Smooth muscle cell of trachea (primary cell): Measurements from ENCODE around the gene ZNF557. TPM values are rescaled to one million over a fixed set of nuclear protein-coding genes. Genes with fewer than 3 reads are reported as not detected.

Experiments
- total RNA-seq: library from RNA; depleted of rRNA; stranded (reverse); fragments of >200 nt; gene quantifications from 2 replicates; pipeline ENCODE4 v1.2.1, GENCODE V29; 2014

The ZNF557 gene
- total RNA-seq: 20.2 and 23.8 TPM in 2 replicates

DNA sequence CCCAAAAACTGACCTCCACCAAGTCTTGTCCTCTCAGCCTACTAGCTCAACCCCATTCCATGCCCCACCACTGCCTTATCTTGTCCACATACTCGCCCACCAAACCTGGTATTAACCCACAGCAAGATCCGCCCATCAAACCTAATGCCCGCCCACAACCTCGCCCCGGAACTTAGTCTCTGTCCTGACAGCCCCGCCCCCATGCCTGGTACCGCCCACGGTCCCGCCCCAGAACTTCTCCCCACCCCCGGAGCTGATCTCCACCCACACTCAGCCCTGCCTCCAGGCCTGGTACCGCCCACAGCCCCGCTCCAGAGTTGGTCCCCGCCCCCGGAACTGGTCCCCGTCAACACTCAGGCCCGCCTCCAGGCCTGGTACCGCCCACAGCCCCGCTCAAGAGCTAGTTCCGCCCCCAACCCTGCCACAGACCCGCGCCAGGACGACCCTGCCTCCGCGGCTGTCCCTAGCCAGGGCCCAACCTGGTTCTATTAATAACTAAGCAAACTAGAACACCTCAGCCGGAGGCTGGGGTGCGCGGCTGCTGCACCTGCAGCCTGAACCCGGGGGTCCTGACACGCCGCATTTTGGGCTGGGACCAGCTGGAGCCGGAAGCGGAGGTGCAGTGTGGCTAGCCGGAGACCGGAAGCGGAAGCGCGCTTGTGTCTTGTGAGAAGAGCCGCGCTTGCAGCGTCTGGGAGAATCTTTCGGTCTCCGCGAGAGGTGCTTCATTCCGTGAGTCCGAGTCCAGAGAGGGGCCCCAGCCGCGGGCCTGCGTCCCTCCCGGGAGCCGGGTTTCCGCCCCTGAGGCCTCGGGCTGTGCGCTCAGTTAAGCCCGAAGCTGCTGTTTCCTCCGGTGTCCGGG, at the start of gene ZNF557:
ZNF557 (plus strand) TSS at position 662 of the 862 bp plus-strand sequence. CDS start 5,372 bp downstream, outside the sequence.

DNA sequence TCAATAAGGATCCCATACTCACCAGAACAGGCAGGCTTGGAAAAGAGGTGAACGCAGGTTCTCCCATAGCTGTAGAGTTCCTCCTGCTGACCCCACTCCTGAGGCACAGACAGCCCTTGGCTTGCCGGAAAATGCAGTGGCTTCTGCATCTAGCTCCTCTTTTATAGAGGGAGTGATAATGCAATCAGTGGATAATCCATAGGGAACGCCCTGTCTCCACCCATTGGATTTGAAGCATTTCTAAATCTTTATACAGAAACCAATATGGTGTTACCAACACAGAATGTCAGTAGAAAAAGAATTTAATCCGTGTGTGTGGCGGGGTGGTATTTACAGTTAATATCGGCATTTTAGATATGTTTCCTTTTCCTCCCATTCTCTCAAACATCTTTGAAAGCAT, 48.2 kb upstream of the ZNF557 start, which contains the start of gene MBD3L2B:
MBD3L2B (minus strand) TSS at position 101 of the 400 bp plus-strand sequence; CDS start at position 67, 34 bp downstream.

DNA sequence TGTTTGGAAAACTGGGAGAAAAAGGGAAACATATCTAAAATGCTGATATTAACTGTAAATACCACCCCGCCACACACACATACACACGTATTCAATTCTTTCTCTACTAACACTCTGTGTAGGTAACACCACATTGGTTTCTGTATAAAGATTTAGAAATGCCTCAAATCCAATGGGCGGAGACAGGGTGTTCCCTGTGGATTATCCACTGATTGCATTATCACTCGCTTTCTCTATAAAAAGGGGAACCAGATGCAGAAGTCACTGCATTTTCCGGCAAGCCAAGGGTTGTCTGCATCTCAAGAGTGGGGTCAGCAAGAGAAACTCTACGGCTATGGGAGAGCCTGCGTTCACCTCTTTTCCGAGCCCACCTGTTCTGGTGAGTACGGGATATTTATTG, 39.2 kb upstream of the ZNF557 start, which contains the start of gene MBD3L5:
MBD3L5 (plus strand) TSS at position 301 of the 400 bp plus-strand sequence; CDS start at position 335, 34 bp downstream.

DNA sequence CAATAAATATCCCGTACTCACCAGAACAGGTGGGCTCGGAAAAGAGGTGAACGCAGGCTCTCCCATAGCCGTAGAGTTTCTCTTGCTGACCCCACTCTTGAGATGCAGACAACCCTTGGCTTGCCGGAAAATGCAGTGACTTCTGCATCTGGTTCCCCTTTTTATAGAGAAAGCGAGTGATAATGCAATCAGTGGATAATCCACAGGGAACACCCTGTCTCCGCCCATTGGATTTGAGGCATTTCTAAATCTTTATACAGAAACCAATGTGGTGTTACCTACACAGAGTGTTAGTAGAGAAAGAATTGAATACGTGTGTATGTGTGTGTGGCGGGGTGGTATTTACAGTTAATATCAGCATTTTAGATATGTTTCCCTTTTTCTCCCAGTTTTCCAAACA, 29.4 kb upstream of the ZNF557 start, which contains the start of gene MBD3L4:
MBD3L4 (minus strand) TSS at position 101 of the 400 bp plus-strand sequence; CDS start at position 66, 35 bp downstream.

DNA sequence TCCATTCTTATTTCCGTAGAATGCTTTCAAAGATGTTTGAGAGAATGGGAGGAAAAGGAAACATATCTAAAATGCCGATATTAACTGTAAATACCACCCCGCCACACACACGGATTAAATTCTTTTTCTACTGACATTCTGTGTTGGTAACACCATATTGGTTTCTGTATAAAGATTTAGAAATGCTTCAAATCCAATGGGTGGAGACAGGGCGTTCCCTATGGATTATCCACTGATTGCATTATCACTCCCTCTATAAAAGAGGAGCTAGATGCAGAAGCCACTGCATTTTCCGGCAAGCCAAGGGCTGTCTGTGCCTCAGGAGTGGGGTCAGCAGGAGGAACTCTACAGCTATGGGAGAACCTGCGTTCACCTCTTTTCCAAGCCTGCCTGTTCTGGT, 20.5 kb upstream of the ZNF557 start, which contains the start of gene MBD3L2:
MBD3L2 (plus strand) TSS at position 301 of the 400 bp plus-strand sequence; CDS start at position 354, 53 bp downstream.

DNA sequence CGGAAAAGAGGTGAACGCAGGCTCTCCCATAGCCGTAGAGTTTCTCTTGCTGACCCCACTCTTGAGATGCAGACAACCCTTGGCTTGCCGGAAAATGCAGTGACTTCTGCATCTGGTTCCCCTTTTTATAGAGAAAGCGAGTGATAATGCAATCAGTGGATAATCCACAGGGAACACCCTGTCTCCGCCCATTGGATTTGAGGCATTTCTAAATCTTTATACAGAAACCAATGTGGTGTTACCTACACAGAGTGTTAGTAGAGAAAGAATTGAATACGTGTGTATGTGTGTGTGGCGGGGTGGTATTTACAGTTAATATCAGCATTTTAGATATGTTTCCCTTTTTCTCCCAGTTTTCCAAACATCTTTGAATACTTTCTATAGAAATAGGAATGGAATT, 10.9 kb upstream of the ZNF557 start, which contains the start of gene MBD3L3:
MBD3L3 (minus strand) TSS at position 101 of the 400 bp plus-strand sequence; CDS start at position 30, 71 bp downstream.

Other genes starting within 250 kb of the ZNF557 start
- gene ADGRE1, start 182.1 kb upstream of the ZNF557 start, total RNA-seq: 0.17 TPM in 1 of 2 replicates, not detected in the other
- not detected in 2 replicates for gene MBD3L2B, start 48.3 kb upstream of the ZNF557 start, total RNA-seq
- gene MBD3L5, start 39.1 kb upstream of the ZNF557 start, total RNA-seq: not detected in 2 replicates
- gene MBD3L4, start 29.5 kb upstream of the ZNF557 start, total RNA-seq: not detected in 2 replicates
- gene MBD3L2, start 20.4 kb upstream of the ZNF557 start, total RNA-seq: not detected in 2 replicates
- gene MBD3L3, start 11.0 kb upstream of the ZNF557 start, total RNA-seq: not detected in 2 replicates
- gene INSR, start 224.7 kb downstream of the ZNF557 start, total RNA-seq: 10.9 and 30.6 TPM in 2 replicates